ENCODE results near the gene STARD5. TPM values are rescaled to one million over a fixed set of nuclear protein-coding genes. Genes with fewer than 3 reads are reported as not detected.
A peak's percentile ranks its signal among the peaks of the same experiment; 100 is the strongest.

STARD5 gene
- total and polyA plus RNA-seq, 2 donors (not counting 1 experiment from before 2014, with no cell fraction given), result 15.7 to 19.9 TPM

DNA sequence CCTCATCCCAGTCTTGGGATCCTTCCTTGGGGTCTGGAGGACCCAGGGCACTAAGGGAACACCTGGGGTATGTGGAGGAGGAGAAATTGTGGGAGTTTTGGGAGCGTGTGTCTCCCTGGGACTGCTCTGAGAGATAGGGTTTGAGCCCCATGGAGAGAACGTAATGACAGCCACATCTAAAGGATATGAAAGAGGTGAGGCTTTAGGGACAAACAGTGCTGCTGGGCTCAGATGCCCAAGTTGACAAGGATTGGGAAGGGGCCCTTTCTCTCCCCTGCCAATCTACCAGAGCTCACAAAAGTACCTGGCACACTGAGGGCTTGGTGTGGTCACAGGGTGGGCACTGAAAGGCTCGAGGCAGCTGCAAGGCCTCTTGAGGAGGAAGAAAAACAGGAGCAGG lies 13.3 kb upstream of the STARD5 start:
- Histone ChIP-seq H3K9me3 (ENCODE audit: control extremely low read depth in 1 of 3, control insufficient read depth in 2 of 3, insufficient read depth in 1 of 3, low read length in 2 of 3) (no peaks in the 10 kb centered on the region), H3K27ac (ENCODE audit: low read length in 2 of 2) (no peak overlapping the region), H3K79me2 (ENCODE audit: control insufficient read depth, insufficient read depth, low read length) (no peaks in the 10 kb centered on the region), H3K27me3 (replicated peaks in 1 of 4; ENCODE audit: control extremely low read depth in 1 of 4, control insufficient read depth in 3 of 4, insufficient read depth in 4 of 4, low read length in 3 of 4) (no peaks in the 10 kb centered on the region), H3K4me3 (ENCODE audit: control extremely low read depth in 1 of 5, extremely low read depth in 1 of 5, insufficient read depth in 1 of 5, low read depth in 2 of 5, low read length in 4 of 5) (no peak overlapping the region), H3K9ac (ENCODE audit: low read length) (no peak overlapping the region), H3K36me3 (replicated peaks in 1 of 2; ENCODE audit: control extremely low read depth in 1 of 2, control insufficient read depth in 1 of 2, extremely low read depth in 1 of 2, insufficient read depth in 2 of 2, low read length in 1 of 2) (no peaks in the 10 kb centered on the region), H3K4me1 (ENCODE audit: control insufficient read depth in 2 of 2, insufficient read depth in 2 of 2, low read length in 2 of 2) (no peaks in the 10 kb centered on the region), H2AFZ (ENCODE audit: insufficient read depth, low read depth, low read length, poor library complexity, severe bottlenecking) (no peak overlapping the region), H4K20me1 (ENCODE audit: control insufficient read depth, insufficient read depth, low read length, poor library complexity, severe bottlenecking) (no peaks in the 10 kb centered on the region), H3K4me2 (replicated peaks; ENCODE audit: low read depth, low read length, poor library complexity, severe bottlenecking) (no peak overlapping the region)
- DNase-seq, result no peak
- CTCF ChIA-PET, result interaction anchor here (0.6 to 20.0 kb wide), 20 partner anchors 10 to 184 kb away, joined by 3 to 306 read pairs (median 5); no protein-coding TSS in a partner anchor
- WGBS (ENCODE audit: insufficient coverage), result 92% methylated on average over 3 of the region's 3 CpGs
- H3K27me3 Mint-ChIP-seq, result no peaks in the 10 kb centered on the region
- H3K4me3 Mint-ChIP-seq, result no peak overlapping the region
- no peaks in the 10 kb centered on the region for H3K9me3 Mint-ChIP-seq (ENCODE audit: insufficient read depth)
- ATAC-seq (ENCODE audit: low read depth), result no peak
- peaks cover 7% of the 10 kb centered on the region for H3K4me1 Mint-ChIP-seq
- no peak overlapping the region for H3K27ac Mint-ChIP-seq
- intact Hi-C loops (cut with micrococcal nuclease), result loop anchor here (2.0 kb wide), 1 partner anchor 182 kb away; no protein-coding TSS in a partner anchor
- TF ChIP-seq EZH2 (IDR thresholded peaks at IDR 0.05; ENCODE audit: borderline replicate concordance, insufficient read depth, low read depth, low read length, poor library complexity, severe bottlenecking), result no peak
- POLR2A ChIA-PET, result no interaction called here

DNA sequence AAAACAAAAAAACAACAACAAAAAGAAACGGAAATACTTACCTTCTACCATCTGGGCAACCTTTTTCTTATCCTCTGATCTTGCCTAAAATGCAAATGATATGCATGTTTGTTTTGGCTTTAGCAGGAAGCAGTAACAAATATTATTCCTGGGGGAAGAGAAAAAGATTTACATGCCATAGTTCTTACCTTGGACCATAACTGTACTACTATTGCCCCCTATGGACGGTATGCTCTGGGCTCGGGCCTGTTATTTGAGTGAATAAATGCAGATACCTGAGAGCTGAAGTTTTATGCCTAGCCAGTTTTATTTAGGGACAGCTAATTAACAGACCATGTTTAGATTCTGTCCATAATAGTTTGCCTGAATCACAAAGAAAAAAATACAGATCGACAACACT lies 12.6 kb upstream of the STARD5 start:
- intact Hi-C loops (cut with micrococcal nuclease), result loop anchor here (1.0 to 2.0 kb wide), 3 partner anchors 61 to 230 kb away; no protein-coding TSS in a partner anchor
- H4K20me1 ChIP-seq (ENCODE audit: control insufficient read depth, insufficient read depth, low read length, poor library complexity, severe bottlenecking), result no peaks in the 10 kb centered on the region
- no peak overlapping the region for H2AFZ ChIP-seq (ENCODE audit: insufficient read depth, low read depth, low read length, poor library complexity, severe bottlenecking)
- H3K9me3 Mint-ChIP-seq (ENCODE audit: insufficient read depth), result no peaks in the 10 kb centered on the region
- H3K27ac Mint-ChIP-seq, result no peak overlapping the region
- no peaks in the 10 kb centered on the region for H3K9me3 ChIP-seq (ENCODE audit: control extremely low read depth in 1 of 3, control insufficient read depth in 2 of 3, insufficient read depth in 1 of 3, low read length in 2 of 3)
- WGBS (ENCODE audit: insufficient coverage), result no CpG with 5 or more reads among the region's 4 CpGs
- H3K27me3 ChIP-seq (replicated peaks in 1 of 4; ENCODE audit: control extremely low read depth in 1 of 4, control insufficient read depth in 3 of 4, insufficient read depth in 4 of 4, low read length in 3 of 4), result no peaks in the 10 kb centered on the region
- peaks cover 7% of the 10 kb centered on the region for H3K4me1 Mint-ChIP-seq
- H3K4me3 Mint-ChIP-seq, result no peak overlapping the region
- no peak overlapping the region for H3K9ac ChIP-seq (ENCODE audit: low read length)
- no peak overlapping the region for H3K27ac ChIP-seq (ENCODE audit: low read length in 2 of 2)
- peak; percentile 57 for ATAC-seq (ENCODE audit: low read depth)
- H3K4me2 ChIP-seq (replicated peaks; ENCODE audit: low read depth, low read length, poor library complexity, severe bottlenecking), result no peak overlapping the region
- ChIA-PET POLR2A (no interaction called here), CTCF (interaction anchor here (0.6 to 20.0 kb wide), 18 partner anchors 10 to 183 kb away, joined by 3 to 306 read pairs (median 5); no protein-coding TSS in a partner anchor)
- no peaks in the 10 kb centered on the region for H3K27me3 Mint-ChIP-seq
- DNase-seq, result peak; percentile 65
- H3K79me2 ChIP-seq (ENCODE audit: control insufficient read depth, insufficient read depth, low read length), result no peaks in the 10 kb centered on the region
- no peaks in the 10 kb centered on the region for H3K4me1 ChIP-seq (ENCODE audit: control insufficient read depth in 2 of 2, insufficient read depth in 2 of 2, low read length in 2 of 2)
- TF ChIP-seq EZH2 (IDR thresholded peaks at IDR 0.05; ENCODE audit: borderline replicate concordance, insufficient read depth, low read depth, low read length, poor library complexity, severe bottlenecking), result no peak
- TF ChIP-seq, protein P1, sequence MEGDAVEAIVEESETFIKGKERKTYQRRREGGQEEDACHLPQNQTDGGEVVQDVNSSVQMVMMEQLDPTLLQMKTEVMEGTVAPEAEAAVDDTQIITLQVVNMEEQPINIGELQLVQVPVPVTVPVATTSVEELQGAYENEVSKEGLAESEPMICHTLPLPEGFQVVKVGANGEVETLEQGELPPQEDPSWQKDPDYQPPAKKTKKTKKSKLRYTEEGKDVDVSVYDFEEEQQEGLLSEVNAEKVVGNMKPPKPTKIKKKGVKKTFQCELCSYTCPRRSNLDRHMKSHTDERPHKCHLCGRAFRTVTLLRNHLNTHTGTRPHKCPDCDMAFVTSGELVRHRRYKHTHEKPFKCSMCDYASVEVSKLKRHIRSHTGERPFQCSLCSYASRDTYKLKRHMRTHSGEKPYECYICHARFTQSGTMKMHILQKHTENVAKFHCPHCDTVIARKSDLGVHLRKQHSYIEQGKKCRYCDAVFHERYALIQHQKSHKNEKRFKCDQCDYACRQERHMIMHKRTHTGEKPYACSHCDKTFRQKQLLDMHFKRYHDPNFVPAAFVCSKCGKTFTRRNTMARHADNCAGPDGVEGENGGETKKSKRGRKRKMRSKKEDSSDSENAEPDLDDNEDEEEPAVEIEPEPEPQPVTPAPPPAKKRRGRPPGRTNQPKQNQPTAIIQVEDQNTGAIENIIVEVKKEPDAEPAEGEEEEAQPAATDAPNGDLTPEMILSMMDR (IDR thresholded peaks at IDR 0.05), result peak; percentile 51
- no peaks in the 10 kb centered on the region for H3K36me3 ChIP-seq (replicated peaks in 1 of 2; ENCODE audit: control extremely low read depth in 1 of 2, control insufficient read depth in 1 of 2, extremely low read depth in 1 of 2, insufficient read depth in 2 of 2, low read length in 1 of 2)
- no peak overlapping the region for H3K4me3 ChIP-seq (ENCODE audit: control extremely low read depth in 1 of 5, extremely low read depth in 1 of 5, insufficient read depth in 1 of 5, low read depth in 2 of 5, low read length in 4 of 5)

All from B cell (primary cell).